Adipocyte (in vitro differentiated cells): ENCODE results near the gene MKX.
A peak's percentile ranks its signal among the peaks of the same experiment; 100 is the strongest.

Source experiments
- DNase-seq: peaks from one replicate; pipeline ENCODE4 v3.0.0-alpha.2; 2015; ENCODE audit warnings: low read depth
- H3K27me3 ChIP-seq: replicated peaks from 2 replicates; pipeline ENCODE4 v1.7.0; 2013; ENCODE audit warnings: mild to moderate bottlenecking, low read length, moderate library complexity; ENCODE audit not compliant: control insufficient read depth, insufficient read depth
- H3K36me3 ChIP-seq: 2 replicates; pipeline ENCODE4 v1.7.0; 2013; ENCODE audit warnings: low read length, mild to moderate bottlenecking, moderate library complexity; ENCODE audit not compliant: control insufficient read depth, insufficient read depth, severe bottlenecking
- H3K4me1 ChIP-seq: 2 replicates; pipeline ENCODE4 v1.7.0; 2013; ENCODE audit warnings: mild to moderate bottlenecking, low read length, moderate library complexity; ENCODE audit not compliant: control insufficient read depth, insufficient read depth
- H3K4me3 ChIP-seq: 2 replicates; pipeline ENCODE4 v1.7.0; 2013; ENCODE audit warnings: mild to moderate bottlenecking, low read length, moderate library complexity
- H3K9ac ChIP-seq: 2 replicates; pipeline ENCODE4 v1.7.0; 2013; ENCODE audit warnings: mild to moderate bottlenecking, low read length, moderate library complexity
- H3K9me3 ChIP-seq: 2 replicates; pipeline ENCODE4 v1.7.0; 2013; ENCODE audit warnings: mild to moderate bottlenecking, low read length, moderate library complexity; ENCODE audit not compliant: control insufficient read depth

MKX gene, protein sequence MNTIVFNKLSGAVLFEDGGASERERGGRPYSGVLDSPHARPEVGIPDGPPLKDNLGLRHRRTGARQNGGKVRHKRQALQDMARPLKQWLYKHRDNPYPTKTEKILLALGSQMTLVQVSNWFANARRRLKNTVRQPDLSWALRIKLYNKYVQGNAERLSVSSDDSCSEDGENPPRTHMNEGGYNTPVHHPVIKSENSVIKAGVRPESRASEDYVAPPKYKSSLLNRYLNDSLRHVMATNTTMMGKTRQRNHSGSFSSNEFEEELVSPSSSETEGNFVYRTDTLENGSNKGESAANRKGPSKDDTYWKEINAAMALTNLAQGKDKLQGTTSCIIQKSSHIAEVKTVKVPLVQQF

DNA sequence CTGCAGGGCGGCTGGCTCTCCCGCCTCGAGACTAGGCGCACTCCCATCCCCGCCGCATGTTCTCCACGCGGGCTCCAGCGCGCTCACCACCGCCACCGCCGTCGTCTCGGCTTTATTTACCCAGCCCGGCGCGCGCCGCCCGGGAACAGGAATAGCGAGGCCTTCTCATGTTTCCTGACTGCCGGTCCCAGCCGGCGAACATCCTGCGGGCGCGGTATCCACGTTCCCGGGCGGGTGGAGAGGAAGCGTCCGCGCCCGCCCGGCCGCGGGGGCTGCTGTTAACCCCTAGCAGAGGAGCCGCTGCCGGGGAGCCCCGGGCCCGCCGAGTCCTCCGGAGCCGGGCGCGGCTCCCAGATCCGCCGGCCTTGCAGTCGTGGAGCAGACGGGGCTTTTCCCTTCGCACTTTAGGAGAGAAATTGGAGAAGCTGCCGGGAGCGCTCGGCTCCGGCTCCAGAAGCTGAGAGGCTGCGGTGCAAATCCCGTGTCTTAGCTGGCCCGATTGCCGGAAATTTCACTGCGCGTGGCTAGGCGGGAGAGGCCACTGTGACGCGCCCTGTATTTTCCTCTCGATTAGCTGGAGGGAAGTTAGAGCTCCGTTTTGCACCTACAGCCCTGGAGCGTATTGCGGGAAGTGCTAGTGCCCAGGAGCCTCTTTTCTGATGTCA, at the start of gene MKX:
Gene MKX, minus strand, starts transcription at position 88 of the 665 bp plus-strand sequence. CDS start 2,404 bp downstream, outside the sequence.
- Histone ChIP-seq H3K4me3 (peak within 1 kb of the TSS; percentile 82), H3K9me3 (no peaks in the 10 kb centered on the region), H3K9ac (peak within 1 kb of the TSS; percentile 86), H3K36me3 (no peaks in the 10 kb centered on the region), H3K4me1 (peaks cover 19% of the 10 kb centered on the region), H3K27me3 (peaks cover 62% of the 10 kb centered on the region)
- DNase-seq = peak; percentile 97

DNA sequence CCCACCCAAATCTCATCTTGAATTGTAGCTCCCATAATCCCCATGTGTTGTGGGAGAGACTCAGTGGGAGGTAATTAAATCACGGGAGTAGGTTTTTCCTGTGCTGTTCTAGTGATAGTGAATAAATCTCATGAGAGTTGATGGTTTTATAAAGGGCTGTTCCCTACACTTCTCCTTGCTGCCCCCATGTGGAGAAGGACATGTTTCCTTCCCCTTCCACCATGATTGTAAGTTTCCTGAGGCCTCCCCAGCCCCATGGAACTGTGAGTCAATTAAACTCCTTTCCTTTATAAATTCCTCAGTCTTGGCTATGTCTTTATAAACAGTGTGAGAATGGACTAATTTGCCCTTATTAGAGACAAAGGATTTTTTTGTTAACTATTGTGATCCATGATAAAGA, 48.5 kb upstream of the MKX start:
- Histone ChIP-seq H3K36me3 (no peaks in the 10 kb centered on the region), H3K9ac (no peak overlapping the region), H3K4me1 (no peaks in the 10 kb centered on the region), H3K4me3 (no peak overlapping the region), H3K27me3 (peaks cover 7% of the 10 kb centered on the region), H3K9me3 (no peaks in the 10 kb centered on the region)
- no peak for DNase-seq

DNA sequence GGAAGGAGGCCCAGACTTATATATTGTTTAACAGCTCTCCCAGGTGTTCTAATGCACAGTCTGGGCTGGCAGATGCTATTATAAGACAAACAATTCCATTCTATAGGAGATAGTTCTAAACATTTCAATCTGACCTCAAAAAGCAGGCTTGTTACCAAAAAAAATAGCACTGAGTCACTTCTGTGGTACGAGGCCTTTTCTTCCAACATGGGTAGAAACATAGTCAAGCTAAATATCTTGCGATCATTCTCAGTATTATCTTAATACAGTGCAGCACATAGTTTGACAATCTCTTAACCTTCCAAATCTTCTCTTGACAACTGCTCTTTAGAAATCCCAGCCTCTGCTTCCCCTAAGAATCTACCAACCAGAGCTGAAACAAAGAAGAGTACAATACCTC, 46.6 kb upstream of the MKX start:
- DNase-seq = peak; percentile 42
- Histone ChIP-seq H3K4me3 (no peak overlapping the region), H3K36me3 (no peaks in the 10 kb centered on the region)

DNA sequence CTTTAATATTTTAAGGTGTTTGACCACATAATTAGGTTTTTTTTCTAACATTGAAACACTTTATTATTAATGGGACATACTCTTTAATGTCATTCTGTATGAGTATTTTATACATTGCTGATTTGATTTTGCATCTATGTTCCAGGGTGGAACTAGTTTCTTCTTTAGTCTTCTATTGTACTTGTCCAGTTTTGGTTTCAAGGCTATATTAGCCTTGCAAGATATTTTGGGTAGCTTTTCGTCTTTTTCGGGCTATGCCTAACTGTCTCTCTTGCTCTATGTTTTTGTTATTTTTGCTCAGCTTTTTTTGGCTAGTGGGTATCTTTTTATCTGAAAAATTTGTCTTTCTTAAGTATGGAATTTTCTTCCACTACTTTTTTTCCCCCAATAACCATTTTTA, 38.7 kb upstream of the MKX start:
- H3K9me3 ChIP-seq = peaks cover 5% of the 10 kb centered on the region
- peaks cover 9% of the 10 kb centered on the region for H3K4me1 ChIP-seq
- no peaks in the 10 kb centered on the region for H3K36me3 ChIP-seq
- no peak overlapping the region for H3K9ac ChIP-seq
- peaks cover 6% of the 10 kb centered on the region for H3K27me3 ChIP-seq
- H3K4me3 ChIP-seq = no peak overlapping the region
- no peak for DNase-seq

More for the DNA sequence above, 46.6 kb upstream of the MKX start:
- Histone ChIP-seq H3K9ac (no peak overlapping the region), H3K4me1 (no peaks in the 10 kb centered on the region), H3K9me3 (no peaks in the 10 kb centered on the region), H3K27me3 (peaks cover 13% of the 10 kb centered on the region)

DNA sequence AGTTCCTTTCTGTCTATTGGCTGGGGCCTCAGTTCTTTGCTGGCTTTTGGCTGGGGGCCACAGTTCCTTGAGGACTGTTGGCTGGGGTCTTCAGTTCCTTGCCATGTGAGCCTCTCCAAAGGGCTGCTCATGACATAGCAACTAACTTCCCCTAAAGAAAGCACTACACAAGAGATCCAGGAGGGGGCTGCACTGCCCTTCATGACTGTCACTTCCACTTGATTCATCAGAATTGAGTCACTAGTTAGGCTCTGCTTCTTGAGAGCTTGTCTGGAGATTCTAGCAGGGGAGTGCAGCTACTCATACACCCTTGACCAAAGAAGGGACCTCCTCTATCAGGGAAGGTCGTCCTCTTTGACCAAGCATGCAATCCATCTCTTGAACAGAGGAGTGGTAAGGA, 38.0 kb upstream of the MKX start:
- Histone ChIP-seq H3K4me1 (peaks cover 14% of the 10 kb centered on the region), H3K9ac (no peak overlapping the region), H3K9me3 (peaks cover 5% of the 10 kb centered on the region), H3K4me3 (no peak overlapping the region), H3K27me3 (peaks cover 6% of the 10 kb centered on the region), H3K36me3 (no peaks in the 10 kb centered on the region)
- peak; percentile 16 for DNase-seq

DNA sequence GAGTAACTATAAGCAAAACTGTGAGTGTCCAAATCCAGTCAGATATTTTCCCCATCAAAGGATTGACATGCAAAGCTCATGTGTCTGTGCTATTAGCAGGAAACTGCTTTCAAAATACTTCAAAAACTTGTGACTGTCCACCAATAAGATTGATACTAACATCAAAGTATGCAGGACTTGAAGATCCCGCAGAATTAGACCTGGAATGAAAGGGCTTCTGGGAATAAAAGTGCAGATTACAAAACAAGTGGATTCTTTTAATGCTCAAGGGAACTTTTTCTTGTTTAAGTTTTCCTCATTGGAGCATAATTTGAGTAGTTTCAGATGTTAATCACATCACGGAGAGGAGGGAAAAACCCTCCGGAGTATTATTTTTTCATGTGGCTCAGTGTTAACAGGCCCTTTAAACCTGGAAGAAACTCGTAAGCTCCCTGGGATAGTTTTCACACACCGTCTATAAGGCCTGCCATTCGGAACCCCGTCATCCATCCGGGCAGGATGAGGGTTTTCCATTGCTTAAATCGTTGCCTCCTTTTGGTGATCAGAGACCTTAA, 33.9 kb upstream of the MKX start:
- peak overlapping the region; percentile 49 for H3K4me3 ChIP-seq

DNA sequence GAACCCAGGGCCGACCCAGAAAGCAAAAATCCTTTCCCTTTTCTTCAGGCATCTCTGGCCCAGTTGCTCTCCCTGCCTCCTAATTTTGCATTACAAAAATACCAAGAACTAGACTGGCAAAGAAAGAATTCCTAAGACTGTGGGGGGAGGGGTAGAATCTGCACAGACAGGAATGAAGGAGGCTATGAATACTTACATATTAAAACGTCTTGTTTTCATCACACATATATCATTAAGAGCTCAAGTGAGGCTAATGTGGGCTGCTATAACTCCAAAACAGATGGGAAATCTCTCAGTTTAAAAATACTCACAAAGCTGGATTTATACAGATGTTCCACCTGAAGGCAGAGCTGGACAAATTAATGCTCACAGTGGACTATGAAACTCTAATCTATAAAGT, 29.2 kb upstream of the MKX start:
- DNase-seq = no peak
- Histone ChIP-seq H3K9ac (no peak overlapping the region), H3K36me3 (no peaks in the 10 kb centered on the region), H3K9me3 (no peaks in the 10 kb centered on the region), H3K4me3 (no peak overlapping the region), H3K4me1 (peaks cover 10% of the 10 kb centered on the region), H3K27me3 (peaks cover 27% of the 10 kb centered on the region)

More for the DNA sequence above, 33.9 kb upstream of the MKX start:
- Histone ChIP-seq H3K4me1 (peaks cover 14% of the 10 kb centered on the region), H3K27me3 (peaks cover 13% of the 10 kb centered on the region), H3K36me3 (no peaks in the 10 kb centered on the region), H3K9me3 (peaks cover 5% of the 10 kb centered on the region), H3K9ac (no peak overlapping the region)
- DNase-seq = peak; percentile 71

DNA sequence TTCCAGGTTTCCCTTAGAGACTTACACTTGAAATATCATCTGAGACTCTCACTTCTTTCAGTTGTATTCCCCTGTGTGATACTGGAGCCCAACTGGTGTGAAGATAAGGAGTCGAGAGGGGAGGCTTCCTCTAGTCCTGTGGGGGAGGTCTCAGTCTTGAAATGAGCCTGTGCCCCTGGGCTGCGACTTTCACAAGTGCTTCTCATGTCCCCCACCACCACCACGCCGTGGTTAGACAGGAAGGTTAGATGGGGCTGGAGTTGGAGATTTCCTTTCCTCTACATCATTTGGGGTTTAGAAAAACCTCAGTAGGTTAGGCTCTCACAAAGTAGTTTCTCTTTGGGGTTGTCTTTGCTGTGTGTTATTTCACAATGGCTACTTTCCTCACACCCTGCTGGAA, 25.6 kb upstream of the MKX start:
- DNase-seq = no peak
- no peaks in the 10 kb centered on the region for H3K9me3 ChIP-seq

DNA sequence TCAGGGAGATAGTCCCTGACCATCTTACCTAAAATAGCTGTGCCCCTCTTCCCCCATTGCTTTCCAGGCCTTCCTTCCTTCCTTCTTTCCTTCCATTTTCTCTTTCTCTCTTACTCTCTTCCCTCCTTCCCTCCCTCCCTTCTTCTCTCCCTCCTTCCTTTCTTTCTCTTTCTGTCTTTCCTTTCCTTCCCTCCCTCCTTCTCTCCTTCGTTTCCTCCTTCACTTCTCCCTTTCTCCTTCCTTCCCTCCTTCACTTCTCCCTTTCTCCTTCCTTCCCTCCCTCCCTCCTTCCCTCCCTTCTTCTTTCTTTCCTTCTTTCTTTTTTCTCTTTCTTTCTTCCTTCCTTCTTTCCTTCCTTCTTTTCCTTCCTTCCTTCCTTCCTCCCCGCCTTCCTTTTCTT, 24.6 kb upstream of the MKX start:
- no peaks in the 10 kb centered on the region for H3K36me3 ChIP-seq
- no peaks in the 10 kb centered on the region for H3K4me1 ChIP-seq
- H3K4me3 ChIP-seq = no peak overlapping the region
- H3K27me3 ChIP-seq = peaks cover 32% of the 10 kb centered on the region
- no peak for DNase-seq
- H3K9me3 ChIP-seq = no peaks in the 10 kb centered on the region
- H3K9ac ChIP-seq = no peak overlapping the region

More for the DNA sequence above, 25.6 kb upstream of the MKX start:
- Histone ChIP-seq H3K9ac (no peak overlapping the region), H3K36me3 (no peaks in the 10 kb centered on the region), H3K4me1 (no peaks in the 10 kb centered on the region), H3K4me3 (no peak overlapping the region), H3K27me3 (peaks cover 33% of the 10 kb centered on the region)

DNA sequence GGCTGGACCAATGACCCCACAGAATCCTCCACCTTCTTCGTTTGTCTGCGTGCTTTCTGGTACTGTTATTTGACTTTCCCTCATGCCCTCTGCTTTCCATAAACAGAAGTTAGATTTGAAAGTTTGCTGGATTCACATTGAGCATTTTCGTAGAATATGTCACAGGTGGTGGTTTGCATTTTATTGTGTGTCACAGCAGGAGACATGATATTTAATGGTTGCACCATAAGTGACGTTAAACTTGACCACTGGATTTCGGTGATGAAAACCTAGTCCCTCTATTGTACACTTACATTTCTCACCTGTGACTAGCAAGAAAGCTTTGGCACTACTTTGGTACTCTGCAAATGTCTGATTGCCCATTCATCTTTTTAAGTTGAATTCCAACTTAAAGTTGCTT, 15.2 kb upstream of the MKX start:
- Histone ChIP-seq H3K4me3 (no peak overlapping the region), H3K9ac (no peak overlapping the region), H3K9me3 (no peaks in the 10 kb centered on the region), H3K27me3 (peaks cover 6% of the 10 kb centered on the region), H3K4me1 (no peaks in the 10 kb centered on the region), H3K36me3 (no peaks in the 10 kb centered on the region)
- no peak for DNase-seq

DNA sequence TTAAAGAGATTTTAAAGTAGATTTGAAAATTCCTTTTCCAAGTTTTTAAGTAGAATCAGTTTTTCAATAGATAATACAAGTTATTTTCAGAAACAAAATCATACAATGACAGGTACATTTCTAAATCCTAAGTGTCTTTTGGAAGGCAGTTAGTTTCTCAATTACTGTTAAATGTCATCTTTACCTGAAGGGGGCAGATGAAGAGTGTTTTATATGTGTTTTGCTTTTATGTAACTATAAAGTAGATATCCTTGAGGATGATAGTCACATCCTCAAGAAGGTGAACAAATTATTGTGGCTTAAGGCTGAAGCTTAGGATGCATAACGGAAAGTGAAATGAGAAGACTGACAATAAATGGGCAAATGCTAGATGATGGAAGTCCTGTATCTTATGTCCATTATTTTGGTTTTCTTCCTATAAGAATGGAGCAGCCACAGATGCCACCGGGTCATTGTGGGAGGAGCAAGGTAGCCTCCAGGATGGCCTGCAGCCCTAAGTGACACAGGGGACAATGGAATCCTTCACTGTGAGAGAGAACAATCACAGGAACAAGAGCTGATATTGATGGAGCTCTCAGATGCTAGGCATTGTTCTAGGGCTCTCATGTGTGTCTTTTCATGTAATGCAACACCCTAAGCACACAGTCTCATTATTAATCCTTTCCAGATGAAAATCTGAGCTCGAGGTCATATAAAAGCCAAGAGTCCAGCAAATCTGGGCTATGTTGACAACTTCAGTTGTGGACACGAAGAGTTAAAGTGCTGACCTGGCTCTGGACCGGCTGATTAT, 14.1 kb upstream of the MKX start:
- no peaks in the 10 kb centered on the region for H3K36me3 ChIP-seq
- H3K4me3 ChIP-seq = no peak overlapping the region
- H3K27me3 ChIP-seq = peaks cover 7% of the 10 kb centered on the region
- peak; percentile 29 for DNase-seq
- H3K4me1 ChIP-seq = no peaks in the 10 kb centered on the region
- H3K9ac ChIP-seq = no peak overlapping the region
- no peaks in the 10 kb centered on the region for H3K9me3 ChIP-seq
